Testis (tissue), 3 donors: Measurements from ENCODE around the gene ERI2. TPM values are rescaled to one million over a fixed set of nuclear protein-coding genes. Genes with fewer than 3 reads are reported as not detected.

ENCODE experiments used
- DNase-seq: peaks from one replicate; pipeline ENCODE4 v3.0.0-alpha.2; 2019
- H3K27ac ChIP-seq, 2 donors: fragments of 200-600 bp; sonication (generic); one replicate each; pipeline ENCODE4 v1.5.1; 2019
- H3K27me3 ChIP-seq: fragments of 200-600 bp; sonication (generic); one replicate; pipeline ENCODE4 v1.5.1; 2019
- H3K36me3 ChIP-seq: fragments of 200-600 bp; sonication (generic); one replicate; pipeline ENCODE4 v1.5.1; 2017; ENCODE audit warnings: low read depth; ENCODE audit errors: missing control alignments
- H3K4me1 ChIP-seq: fragments of 200-600 bp; sonication (generic); one replicate; pipeline ENCODE4 v1.5.1; 2019
- H3K4me3 ChIP-seq, 2 donors: fragments of 200-600 bp; sonication (generic); one replicate each; pipeline ENCODE4 v1.5.1; 2017 to 2019
- H3K9me3 ChIP-seq: fragments of 200-600 bp; sonication (generic); one replicate; pipeline ENCODE4 v1.5.1; 2017
- CTCF ChIP-seq, 3 experiments: fragments of 450-650 bp in 2 of 3; fragments of 200-600 bp in 1 of 3; sonication (generic) in 1 of 3; IDR thresholded peaks; one replicate each; pipeline ENCODE4 v1.5.1; 2016 to 2019; ENCODE audit warnings: antibody characterized with exemption in 3 of 3, mild to moderate bottlenecking in 2 of 3, moderate library complexity in 1 of 3
- POLR2A ChIP-seq: fragments of 450-650 bp; IDR thresholded peaks from one replicate; pipeline ENCODE4 v1.6.1; 2017; ENCODE audit warnings: antibody characterized with exemption, mild to moderate bottlenecking, moderate library complexity
- WGBS, 2 donors: methylation state at CpG; one replicate each; pipeline ENCODE4 v1.1.5; 2018; 5-methylcytosine and 5-hydroxymethylcytosine counted together
- intact Hi-C: fragments of 100-400 bp; cut with DNase I; formaldehyde crosslinking; loops from one replicate; pipeline ENCODE4 v1.15.1; 2023; ENCODE audit warnings: low total_unique reads
- polyA plus RNA-seq: library from polyadenylated mRNA; stranded (reverse); fragments of 350-450 nt; fragmentation: Illumina TruSeq; extraction: RNeasy Lipid Tissue Mini Kit (QIAGEN cat#74804); gene quantifications from one replicate; pipeline ENCODE4 v1.2.3, GENCODE V29; 2014; ENCODE audit warnings: low read depth, low replicate concordance; ENCODE audit not compliant: insufficient read depth
- total RNA-seq, 2 donors: library from RNA; depleted of rRNA; stranded (reverse); fragments of >200 nt; gene quantifications; one replicate each; pipeline ENCODE4 v1.2.3, GENCODE V29; 2016

Gene ERI2
- total and polyA plus RNA-seq, 3 donors from 2014 or later: 42.9 to 71.1 (median 66.5) TPM

- Histone ChIP-seq H3K27ac (peak overlapping the region in 1 of 2 donors; percentile 37), H3K4me1 (peaks cover 48% of the 10 kb centered on the region)
- intact Hi-C loops: loop anchor here (10.0 kb wide), 1 partner anchor 52 kb away; the partner anchor contains the start of genes DCUN1D3 and LYRM1
Observed at GRCh38 chr16:20853143-20853542, 46.9 kb upstream of the ERI2 start.

GRCh38 chr16:20851601-20852000 lies 45.3 kb upstream of the ERI2 start:
- intact Hi-C loops: loop anchor here (10.0 kb wide), 1 partner anchor 53 kb away; the partner anchor contains the start of genes DCUN1D3 and LYRM1
- H3K4me1 ChIP-seq: peaks cover 39% of the 10 kb centered on the region

More at GRCh38 chr16:20853143-20853542, 46.9 kb upstream of the ERI2 start:
- 71 to 79% methylated on average over 5 of the region's 5 CpGs for WGBS, 2 donors
- H3K9me3 ChIP-seq: no peaks in the 10 kb centered on the region
- H3K4me3 ChIP-seq: no peak overlapping the region
- no peak for TF ChIP-seq CTCF (IDR thresholded peaks at IDR 0.05)
- H3K27me3 ChIP-seq: no peaks in the 10 kb centered on the region
- no peak for DNase-seq
- no peaks in the 10 kb centered on the region for H3K36me3 ChIP-seq

GRCh38 chr16:20850981-20851380 lies 44.7 kb upstream of the ERI2 start:
- intact Hi-C loops: loop anchor here (10.0 kb wide), 1 partner anchor 54 kb away; the partner anchor contains the start of genes DCUN1D3 and LYRM1
- Histone ChIP-seq H3K27ac (peak overlapping the region; percentile 68 to 76), H3K36me3 (no peaks in the 10 kb centered on the region), H3K4me1 (peaks cover 39% of the 10 kb centered on the region), H3K27me3 (no peaks in the 10 kb centered on the region), H3K9me3 (no peaks in the 10 kb centered on the region), H3K4me3 (no peak overlapping the region)
- 50 to 64% methylated on average over 3 of the region's 3 CpGs for WGBS, 2 donors
- DNase-seq: no peak
- TF ChIP-seq POLR2A (no peak), CTCF (IDR thresholded peaks at IDR 0.05) (no peak)

More at GRCh38 chr16:20851601-20852000, 45.3 kb upstream of the ERI2 start:
- Histone ChIP-seq H3K27ac (peak overlapping the region; percentile 68 to 76), H3K4me3 (no peak overlapping the region), H3K9me3 (no peaks in the 10 kb centered on the region), H3K36me3 (no peaks in the 10 kb centered on the region), H3K27me3 (no peaks in the 10 kb centered on the region)
- DNase-seq: peak; percentile 92
- TF ChIP-seq CTCF (IDR thresholded peaks at IDR 0.05) (peak in 1 of 3 experiments; percentile 3), POLR2A (no peak)
- WGBS, 2 donors: 18 to 34% methylated on average over 2 of the region's 2 CpGs

- DNase-seq: peak; percentile 82
- intact Hi-C loops: loop anchor here (10.0 kb wide), 2 partner anchors 55 to 235 kb away; partner anchors contain the start of genes DCUN1D3 and LYRM1
- Histone ChIP-seq H3K4me3 (no peak overlapping the region), H3K36me3 (no peaks in the 10 kb centered on the region), H3K27me3 (no peaks in the 10 kb centered on the region), H3K27ac (peak overlapping the region; percentile 68 to 76), H3K4me1 (peaks cover 39% of the 10 kb centered on the region), H3K9me3 (no peaks in the 10 kb centered on the region)
- TF ChIP-seq POLR2A: no peak
- TF ChIP-seq CTCF (IDR thresholded peaks at IDR 0.05): peak; percentile 86 to 96 (median 93)
- 53 to 56% methylated on average over 6 of the region's 6 CpGs for WGBS, 2 donors
Observed at GRCh38 chr16:20849589-20850390, 43.5 kb upstream of the ERI2 start.
